Right lobe of liver (tissue), 4 donors: ENCODE measurements around the gene CDON.

Source experiments
- CTCF ChIP-seq, 4 donors: fragments of 200-600 bp in 3 of 4; fragments of 450-650 bp in 1 of 4; IDR thresholded peaks; one replicate each; pipeline versions ENCODE4 v1.5.1 to v1.8.0; 2016 to 2022; ENCODE audit warnings: antibody characterized with exemption in 4 of 4, mild to moderate bottlenecking in 2 of 4
- POLR2A ChIP-seq: fragments of 450-650 bp; IDR thresholded peaks from one replicate; pipeline ENCODE4 v1.6.1; 2017; ENCODE audit warnings: antibody characterized with exemption, mild to moderate bottlenecking
- donor health status: DM: no; HTN: no; CAD: no.
- donor health status: DM: no; HTN: no; CAD: no.
- donor health status: DM: no; HTN: yes; CAD: no.

GRCh38 chr11:126060757-126061171 is 1.9 kb downstream of the CDON start:
- no peak for TF ChIP-seq CTCF (IDR thresholded peaks at IDR 0.05)
- no peak for TF ChIP-seq POLR2A
